Thymus (tissue), 11 donors: ENCODE results near the gene MYNN. TPM values are rescaled to one million over a fixed set of nuclear protein-coding genes. Genes with fewer than 3 reads are reported as not detected.

ENCODE experiments used
- DNase-seq, 9 donors: peaks; one replicate each; pipeline ENCODE4 v3.0.0-alpha.2; 2013; ENCODE audit warnings: low spot score in 9 of 9, low read depth in 6 of 9, missing footprints in 1 of 9
- H3K27ac ChIP-seq, 2 donors: one replicate each; pipeline ENCODE4 v1.5.1; 2013; ENCODE audit warnings: control low read depth in 1 of 2, low read depth in 1 of 2, low read length in 1 of 2, mild to moderate bottlenecking in 1 of 2, moderate library complexity in 1 of 2
- H3K27me3 ChIP-seq, 2 donors: one replicate each; pipeline ENCODE4 v1.5.1; 2013; ENCODE audit warnings: low read length in 1 of 2; ENCODE audit not compliant: control insufficient read depth in 2 of 2, insufficient read depth in 1 of 2
- H3K36me3 ChIP-seq, 2 donors: one replicate each; pipeline ENCODE4 v1.5.1; 2013; ENCODE audit warnings: low read length in 1 of 2, mild to moderate bottlenecking in 1 of 2, moderate library complexity in 1 of 2; ENCODE audit not compliant: control insufficient read depth in 2 of 2, insufficient read depth in 2 of 2
- H3K4me1 ChIP-seq, 2 donors: one replicate each; pipeline ENCODE4 v1.5.1; 2013; ENCODE audit warnings: low read length in 2 of 2; ENCODE audit not compliant: control insufficient read depth in 2 of 2, insufficient read depth in 2 of 2
- H3K4me3 ChIP-seq, 2 donors: one replicate each; pipeline ENCODE4 v1.5.1; 2013; ENCODE audit warnings: low read length in 2 of 2, control low read depth in 1 of 2, mild to moderate bottlenecking in 1 of 2
- H3K9me3 ChIP-seq, 2 donors: one replicate each; pipeline ENCODE4 v1.5.1; 2013; ENCODE audit warnings: low read length in 1 of 2, mild to moderate bottlenecking in 1 of 2; ENCODE audit not compliant: control insufficient read depth in 2 of 2, insufficient read depth in 1 of 2
- WGBS: extraction: QIAGEN DNeasy Blood & Tissue Kit; methylation state at CpG from one replicate; pipeline ENCODE4 v1.1.7; 2013; 5-methylcytosine and 5-hydroxymethylcytosine counted together
- polyA plus RNA-seq: library from polyadenylated mRNA; stranded (reverse); fragments of 200-250 nt; gene quantifications from one replicate; pipeline ENCODE4 v1.2.3, GENCODE V29; 2013
- total RNA-seq: library from RNA; stranded (reverse); fragments of 120-200 nt; gene quantifications from one replicate; pipeline ENCODE4 v1.2.4, GENCODE V29; 2013
- donor health status: healthy.

Gene MYNN
- total and polyA plus RNA-seq, 2 donors: 15.4 to 26.1 TPM

DNA sequence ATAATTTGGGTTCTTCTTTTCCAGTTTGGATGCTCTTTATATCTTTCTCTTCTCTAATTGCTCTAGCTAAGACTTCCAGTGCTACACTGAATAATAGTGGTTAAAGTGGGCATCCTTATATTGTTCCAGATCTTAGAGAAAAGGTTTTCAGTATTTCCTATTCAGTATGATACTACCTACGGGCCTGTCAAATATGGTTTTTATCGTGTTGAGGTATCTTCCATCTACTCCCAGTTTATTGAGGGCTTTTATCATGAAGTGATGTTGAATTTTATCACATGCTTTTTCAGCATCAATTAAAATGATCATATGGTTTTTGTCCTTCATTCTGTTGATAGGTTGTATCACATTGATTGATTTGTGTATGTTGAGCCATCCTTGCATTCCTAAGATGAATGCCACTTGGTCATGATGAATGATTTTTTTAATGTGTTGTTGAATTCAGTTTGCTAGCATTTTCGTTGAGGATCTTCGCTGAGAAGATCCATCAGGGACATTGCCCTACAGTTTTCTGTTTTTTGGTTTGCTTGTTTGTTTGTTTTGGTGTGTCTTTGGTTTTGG, 42.5 kb downstream of the MYNN start:
- Histone ChIP-seq H3K4me3 (no peak overlapping the region), H3K4me1 (peaks cover 10 to 13% of the 10 kb centered on the region in 2 donors), H3K9me3 (peaks cover 0 to 2% of the 10 kb centered on the region in 2 donors), H3K36me3 (no peaks in the 10 kb centered on the region), H3K27me3 (peaks cover 0 to 12% of the 10 kb centered on the region in 2 donors), H3K27ac (no peak overlapping the region)
- no peak for DNase-seq
- WGBS: 96% methylated on average over 4 of the region's 4 CpGs

DNA sequence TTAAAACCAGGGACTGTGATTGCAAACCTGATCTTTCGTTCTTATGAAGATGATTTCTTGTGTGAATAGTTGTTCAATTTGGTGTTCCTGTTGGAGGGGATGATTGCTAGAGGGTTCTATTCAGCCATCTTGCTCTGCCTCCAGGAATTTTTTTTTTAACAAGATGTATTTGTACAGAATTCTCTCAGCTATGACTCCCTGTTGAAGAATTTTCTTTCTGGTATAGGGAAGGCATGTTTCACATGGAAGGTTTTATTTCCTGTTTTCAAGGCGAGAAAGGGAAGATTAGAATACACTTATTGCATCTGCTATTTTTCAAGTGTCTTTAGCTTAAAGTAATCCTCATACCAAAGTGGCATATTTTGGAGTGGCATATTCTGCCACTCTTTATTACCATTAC, 45.1 kb downstream of the MYNN start:
- Histone ChIP-seq H3K9me3 (no peaks in the 10 kb centered on the region), H3K4me3 (no peak overlapping the region), H3K27ac (no peak overlapping the region), H3K4me1 (peaks cover 4 to 7% of the 10 kb centered on the region in 2 donors), H3K27me3 (no peaks in the 10 kb centered on the region), H3K36me3 (no peaks in the 10 kb centered on the region)
- 92% methylated on average over 2 of the region's 2 CpGs for WGBS
- no peak for DNase-seq

DNA sequence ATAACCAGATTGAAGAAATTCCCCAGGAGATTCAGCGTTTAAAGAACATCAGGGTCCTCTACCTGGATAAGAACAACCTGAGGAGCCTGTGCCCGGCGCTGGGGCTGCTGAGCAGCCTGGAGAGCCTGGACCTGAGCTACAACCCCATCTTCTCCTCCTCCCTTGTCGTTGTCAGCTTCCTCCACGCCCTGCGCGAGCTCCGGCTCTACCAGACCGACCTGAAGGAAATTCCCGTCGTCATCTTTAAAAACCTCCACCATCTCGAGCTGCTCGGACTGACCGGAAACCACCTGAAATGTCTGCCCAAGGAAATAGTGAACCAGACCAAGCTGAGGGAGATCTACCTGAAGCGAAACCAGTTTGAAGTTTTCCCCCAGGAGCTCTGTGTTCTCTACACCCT, 48.9 kb downstream of the MYNN start:
- H3K27me3 ChIP-seq: no peaks in the 10 kb centered on the region
- H3K4me3 ChIP-seq: no peak overlapping the region
- WGBS: 96% methylated on average over 15 of the region's 15 CpGs
- no peaks in the 10 kb centered on the region for H3K9me3 ChIP-seq
- no peaks in the 10 kb centered on the region for H3K4me1 ChIP-seq
- DNase-seq: no peak
- no peaks in the 10 kb centered on the region for H3K36me3 ChIP-seq
- H3K27ac ChIP-seq: no peak overlapping the region

DNA sequence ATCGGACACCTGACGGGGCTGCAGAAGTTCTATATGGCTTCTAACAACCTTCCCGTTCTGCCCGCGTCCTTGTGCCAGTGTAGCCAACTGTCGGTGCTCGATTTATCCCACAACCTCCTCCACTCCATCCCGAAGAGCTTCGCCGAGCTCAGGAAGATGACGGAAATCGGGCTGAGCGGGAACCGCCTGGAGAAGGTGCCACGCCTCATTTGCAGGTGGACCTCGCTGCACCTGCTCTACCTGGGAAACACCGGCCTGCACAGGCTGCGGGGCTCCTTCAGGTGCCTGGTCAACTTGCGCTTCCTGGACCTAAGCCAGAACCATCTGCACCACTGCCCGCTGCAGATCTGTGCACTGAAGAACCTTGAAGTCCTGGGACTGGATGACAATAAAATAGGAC, 49.3 kb downstream of the MYNN start:
- Histone ChIP-seq H3K9me3 (no peaks in the 10 kb centered on the region), H3K27me3 (no peaks in the 10 kb centered on the region), H3K27ac (no peak overlapping the region), H3K36me3 (no peaks in the 10 kb centered on the region), H3K4me3 (no peak overlapping the region), H3K4me1 (no peaks in the 10 kb centered on the region)
- WGBS: 97% methylated on average over 20 of the region's 20 CpGs
- DNase-seq: no peak

DNA sequence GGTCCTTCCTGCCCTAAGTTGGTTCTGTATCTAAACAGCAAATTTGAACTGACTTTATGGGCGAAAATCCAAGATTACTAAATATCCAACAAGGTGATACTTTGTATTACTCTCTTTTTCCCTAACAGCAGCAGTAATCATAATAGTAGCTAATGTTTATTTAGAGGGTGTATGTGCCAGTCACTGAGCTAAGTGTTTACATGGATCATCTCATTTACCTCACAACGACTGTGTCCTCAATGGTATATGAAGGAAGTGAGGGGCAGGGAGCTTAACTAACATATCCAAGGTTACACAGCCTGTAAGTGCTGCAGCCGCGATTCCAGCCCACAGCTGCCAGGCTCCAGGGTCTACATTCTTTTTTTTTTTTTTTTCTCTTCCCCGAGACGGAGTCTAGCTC, 49.8 kb downstream of the MYNN start:
- WGBS: 97% methylated on average over 6 of the region's 6 CpGs
- Histone ChIP-seq H3K36me3 (no peaks in the 10 kb centered on the region), H3K27ac (no peak overlapping the region), H3K27me3 (no peaks in the 10 kb centered on the region), H3K4me3 (no peak overlapping the region), H3K4me1 (no peaks in the 10 kb centered on the region), H3K9me3 (no peaks in the 10 kb centered on the region)
- DNase-seq: no peak

DNA sequence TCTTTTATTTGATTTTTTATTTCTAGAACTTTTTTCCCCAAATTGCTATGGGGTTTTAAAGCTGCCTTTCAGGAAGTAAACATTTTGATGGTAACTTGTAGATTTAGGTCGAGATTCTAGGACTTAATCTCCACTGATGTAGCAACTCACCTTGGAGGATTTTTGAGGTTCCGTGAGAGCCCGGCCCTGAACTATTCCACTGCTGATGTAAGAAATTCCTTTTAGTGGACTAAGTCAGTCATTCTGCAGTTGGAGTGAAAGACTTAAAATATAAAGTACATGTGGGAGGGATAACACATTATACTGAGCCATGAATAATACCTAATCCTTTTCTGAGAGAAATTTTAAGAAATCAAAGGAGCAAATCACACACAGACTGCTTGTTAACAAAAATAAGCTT, 52.1 kb downstream of the MYNN start:
- no peak for DNase-seq
- Histone ChIP-seq H3K4me1 (no peaks in the 10 kb centered on the region), H3K36me3 (no peaks in the 10 kb centered on the region), H3K4me3 (no peak overlapping the region), H3K9me3 (no peaks in the 10 kb centered on the region), H3K27ac (no peak overlapping the region), H3K27me3 (no peaks in the 10 kb centered on the region)
- 96% methylated on average over 3 of the region's 3 CpGs for WGBS

DNA sequence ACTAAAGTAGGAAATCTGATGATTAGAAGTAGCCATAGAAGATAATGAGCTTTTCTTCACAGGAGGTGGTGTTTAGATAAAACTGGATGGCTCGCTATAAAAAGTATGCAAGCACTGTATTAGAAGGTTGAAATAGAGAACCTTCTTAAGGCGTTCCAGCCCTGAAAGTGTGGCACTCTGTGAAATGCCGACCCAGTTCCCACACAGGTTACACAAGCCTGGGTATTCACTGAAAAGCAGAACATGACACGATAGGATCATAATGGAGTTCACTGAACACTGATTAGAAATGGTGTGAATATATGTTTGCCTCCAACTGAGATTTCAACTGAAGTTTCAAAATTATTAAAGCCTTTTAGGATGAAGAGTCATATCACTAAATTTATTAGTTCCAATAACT, 54.5 kb downstream of the MYNN start:
- Histone ChIP-seq H3K36me3 (no peaks in the 10 kb centered on the region), H3K27ac (no peak overlapping the region), H3K4me1 (no peaks in the 10 kb centered on the region), H3K27me3 (no peaks in the 10 kb centered on the region), H3K9me3 (no peaks in the 10 kb centered on the region), H3K4me3 (no peak overlapping the region)
- 86% methylated on average over 4 of the region's 4 CpGs for WGBS
- no peak for DNase-seq

DNA sequence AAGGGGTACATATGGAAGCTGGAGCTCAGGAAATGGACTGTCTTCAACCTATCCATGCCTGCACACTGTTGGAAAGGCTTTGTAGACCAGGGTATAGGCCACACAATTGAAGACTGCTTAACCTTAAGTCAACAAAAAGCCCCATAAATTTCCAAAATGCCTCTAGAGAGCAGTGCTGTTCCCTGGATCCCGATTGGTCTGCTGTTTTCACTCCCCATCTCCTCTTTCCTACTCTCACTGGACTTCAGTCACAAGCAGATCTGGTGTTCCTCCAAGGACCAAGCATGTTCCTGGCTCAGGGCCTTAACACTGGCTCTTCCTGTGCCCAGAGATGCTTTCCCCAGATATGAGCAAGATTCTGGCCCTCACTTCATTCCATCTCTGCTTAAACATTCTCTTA, 62.3 kb downstream of the MYNN start:
- no peaks in the 10 kb centered on the region for H3K4me1 ChIP-seq
- no peaks in the 10 kb centered on the region for H3K9me3 ChIP-seq
- no peak overlapping the region for H3K27ac ChIP-seq
- WGBS: 94% methylated on average over 1 of the region's 1 CpG
- no peak overlapping the region for H3K4me3 ChIP-seq
- no peak for DNase-seq
- no peaks in the 10 kb centered on the region for H3K36me3 ChIP-seq
- H3K27me3 ChIP-seq: no peaks in the 10 kb centered on the region

DNA sequence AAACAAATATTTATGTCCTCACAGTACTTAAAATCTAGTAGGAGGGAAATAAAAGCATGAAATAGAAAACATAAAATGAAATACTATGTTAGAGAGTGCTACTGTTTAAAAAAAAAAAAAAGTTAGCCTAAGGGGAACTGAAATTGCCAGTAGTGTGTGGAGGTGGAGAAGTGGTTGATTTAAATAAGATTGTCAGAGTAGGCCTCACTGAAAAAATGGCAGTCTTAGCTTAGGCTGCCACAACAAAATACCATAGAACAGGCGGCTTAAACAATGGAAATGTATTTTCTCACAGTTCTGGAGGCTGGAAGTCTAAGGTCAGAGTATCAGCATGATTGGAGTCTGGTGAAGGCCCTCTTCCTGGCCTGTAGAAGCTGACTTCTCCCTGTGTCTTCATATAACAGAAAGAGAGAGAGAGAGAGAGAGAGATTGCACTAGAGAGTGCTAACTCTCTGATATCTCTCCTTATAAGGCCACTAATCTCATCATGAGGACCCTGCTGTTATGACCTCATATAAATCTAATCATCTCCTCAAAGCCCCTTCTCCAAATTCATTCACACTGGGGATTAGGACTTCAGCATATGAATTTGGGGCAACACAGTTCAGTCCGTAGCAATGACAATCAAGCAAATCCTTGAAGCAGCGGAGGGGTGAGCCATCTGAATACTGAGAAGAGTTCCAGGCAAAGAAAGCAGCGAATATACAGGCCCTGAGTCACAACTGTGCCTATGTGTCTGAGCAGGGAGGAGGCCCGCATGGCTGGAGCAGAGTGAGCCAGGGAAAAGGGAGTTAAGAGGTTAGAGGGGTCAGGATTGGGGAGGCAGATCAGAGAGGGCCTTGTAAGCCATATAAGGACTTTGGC, 63.1 kb downstream of the MYNN start:
- Histone ChIP-seq H3K4me1 (no peaks in the 10 kb centered on the region), H3K27ac (no peak overlapping the region), H3K27me3 (no peaks in the 10 kb centered on the region), H3K4me3 (no peak overlapping the region), H3K9me3 (no peaks in the 10 kb centered on the region), H3K36me3 (no peaks in the 10 kb centered on the region)
- DNase-seq: no peak
- WGBS: 87% methylated on average over 5 of the region's 5 CpGs
